ENCODE measurements around the gene SRPK2. TPM values are rescaled to one million over a fixed set of nuclear protein-coding genes. Genes with fewer than 3 reads are reported as not detected.
A peak's percentile ranks its signal among the peaks of the same experiment; 100 is the strongest.

SRPK2 gene
- polyA plus RNA-seq, 1 donor: 26.7 TPM

DNA sequence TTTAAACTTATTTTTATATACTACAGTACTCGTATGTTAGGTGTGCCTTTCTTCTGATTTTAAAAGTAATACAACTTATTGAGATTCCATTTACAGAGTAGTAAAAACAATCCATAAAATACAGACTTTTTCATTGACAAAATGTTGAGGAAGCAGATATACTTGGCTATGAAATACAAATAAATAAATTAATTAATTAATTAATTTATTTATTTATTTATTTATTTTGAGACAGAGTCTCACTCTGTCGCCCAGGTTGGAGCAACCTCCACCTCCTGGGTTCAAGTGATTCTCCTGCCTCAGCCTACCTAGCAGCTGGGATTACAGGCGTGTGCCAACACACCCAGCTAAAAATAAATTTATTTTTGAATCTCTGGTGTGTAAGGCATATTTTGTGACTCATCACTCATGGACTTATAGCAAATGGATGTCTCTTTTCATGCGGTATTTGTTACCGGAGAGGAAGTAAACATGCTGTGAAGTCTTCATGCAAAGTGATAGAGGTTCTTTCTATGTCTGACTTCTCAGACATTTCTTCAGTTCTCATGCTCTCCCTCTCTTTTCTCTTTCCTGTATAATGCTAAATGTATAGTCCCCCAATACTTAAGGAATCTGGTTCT, 20.2 kb upstream of the SRPK2 start:
- no peaks in the 10 kb centered on the region for H3K4me1 ChIP-seq (ENCODE audit: control insufficient read depth, insufficient read depth, low read length)
- no peak for DNase-seq
- peaks cover 3% of the 10 kb centered on the region for H3K9me3 ChIP-seq (ENCODE audit: control insufficient read depth, low read depth, low read length)
- H3K4me3 ChIP-seq (ENCODE audit: low read length): no peak overlapping the region
- H3K27me3 ChIP-seq (ENCODE audit: control insufficient read depth, insufficient read depth, low read length): no peaks in the 10 kb centered on the region
- H3K36me3 ChIP-seq (ENCODE audit: control insufficient read depth, insufficient read depth, low read length): no peaks in the 10 kb centered on the region
- 100% methylated on average over 4 of the region's 5 CpGs for WGBS (ENCODE audit: insufficient coverage, low lambda C conversion rate)
- no peak overlapping the region for H3K27ac ChIP-seq (ENCODE audit: low read length)

- Histone ChIP-seq H3K4me3 (ENCODE audit: low read length) (no peak overlapping the region), H3K36me3 (ENCODE audit: control insufficient read depth, insufficient read depth, low read length) (no peaks in the 10 kb centered on the region), H3K27ac (ENCODE audit: low read length) (no peak overlapping the region), H3K9me3 (ENCODE audit: control insufficient read depth, low read depth, low read length) (no peaks in the 10 kb centered on the region), H3K4me1 (ENCODE audit: control insufficient read depth, insufficient read depth, low read length) (no peaks in the 10 kb centered on the region), H3K27me3 (ENCODE audit: control insufficient read depth, insufficient read depth, low read length) (no peaks in the 10 kb centered on the region)
- DNase-seq: no peak
- WGBS (ENCODE audit: insufficient coverage, low lambda C conversion rate): 91% methylated on average over 3 of the region's 6 CpGs
Observed at GRCh38 chr7:105403128-105403527, 14.4 kb upstream of the SRPK2 start.

DNA sequence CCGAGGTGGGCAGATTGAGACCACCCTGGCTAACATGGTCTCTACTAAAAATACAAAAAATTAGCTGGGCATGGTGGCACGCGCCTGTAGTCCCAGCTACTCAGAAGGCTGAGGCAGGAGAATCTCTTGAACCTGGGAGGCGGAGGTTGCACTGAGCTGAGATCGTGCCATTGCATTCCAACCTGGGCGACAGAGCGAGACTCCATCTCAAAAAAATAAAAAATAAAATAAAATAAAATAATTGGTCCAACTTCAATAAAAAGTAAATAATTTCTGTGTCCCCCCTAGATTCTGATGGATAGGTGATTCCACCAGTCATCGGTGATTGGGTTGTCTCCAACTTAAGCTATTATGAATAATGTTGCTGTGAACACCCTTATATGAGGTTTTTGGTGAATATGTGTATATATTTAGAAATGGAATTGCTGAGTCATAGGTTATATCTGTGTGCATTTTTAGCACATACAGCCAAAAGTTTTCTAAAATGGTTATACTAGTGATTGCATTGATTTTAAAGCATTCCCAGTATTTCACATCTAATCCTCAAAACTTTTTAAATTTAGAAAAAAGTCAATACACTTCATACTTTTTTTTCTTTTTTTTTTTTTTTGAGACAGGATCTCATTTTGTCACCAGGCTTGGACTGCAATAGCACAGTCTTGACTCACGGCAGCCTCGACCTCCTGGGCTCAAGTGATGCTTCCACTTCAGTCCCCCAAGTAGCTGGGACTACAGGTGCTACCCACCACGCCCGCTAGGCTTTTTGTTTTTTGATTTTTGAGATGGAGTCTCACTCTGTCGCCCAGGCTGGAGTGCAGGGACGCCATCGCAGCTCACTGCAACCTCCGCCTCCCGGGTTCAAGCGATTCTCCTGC, 13.7 kb upstream of the SRPK2 start:
- Histone ChIP-seq H3K4me3 (ENCODE audit: low read length) (no peak overlapping the region), H3K27ac (ENCODE audit: low read length) (no peak overlapping the region), H3K27me3 (ENCODE audit: control insufficient read depth, insufficient read depth, low read length) (no peaks in the 10 kb centered on the region), H3K36me3 (ENCODE audit: control insufficient read depth, insufficient read depth, low read length) (no peaks in the 10 kb centered on the region), H3K9me3 (ENCODE audit: control insufficient read depth, low read depth, low read length) (no peaks in the 10 kb centered on the region), H3K4me1 (ENCODE audit: control insufficient read depth, insufficient read depth, low read length) (no peaks in the 10 kb centered on the region)
- no CpG with 5 or more reads among the region's 18 CpGs for WGBS (ENCODE audit: insufficient coverage, low lambda C conversion rate)
- no peak for DNase-seq

DNA sequence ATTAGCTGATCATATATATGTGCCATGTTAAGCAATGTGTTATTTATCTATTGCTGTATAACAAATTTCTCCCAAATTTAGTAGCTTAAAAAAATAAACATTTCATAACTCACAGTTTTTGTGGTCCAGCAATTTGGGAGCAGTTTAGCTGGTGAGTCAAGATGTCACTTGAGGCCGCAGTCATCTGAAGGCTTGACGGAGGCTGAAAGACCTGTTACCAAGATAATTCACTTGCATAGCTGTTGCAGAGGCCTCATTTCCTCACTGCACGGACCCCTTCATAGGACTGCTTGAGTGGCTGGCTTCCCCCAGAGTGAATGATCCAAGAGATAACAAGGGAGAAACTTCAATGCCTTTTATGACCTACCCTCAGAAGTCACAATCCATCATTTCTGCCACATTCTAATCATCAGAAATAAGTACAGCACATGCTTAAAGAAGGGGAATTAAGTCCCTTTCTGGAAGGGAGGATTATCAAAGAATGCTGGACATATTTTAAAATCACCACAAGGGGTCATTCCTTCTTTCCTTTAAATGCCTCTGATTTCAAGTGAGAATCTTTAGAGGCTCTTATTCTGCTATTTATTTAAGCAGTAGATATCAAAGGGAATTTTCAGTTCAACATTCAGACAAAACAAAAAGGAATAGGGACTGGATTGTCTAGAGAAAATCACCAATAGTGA, 10.5 kb upstream of the SRPK2 start:
- WGBS (ENCODE audit: insufficient coverage, low lambda C conversion rate): no CpG with 5 or more reads among the region's 3 CpGs
- DNase-seq: no peak
- H3K36me3 ChIP-seq (ENCODE audit: control insufficient read depth, insufficient read depth, low read length): no peaks in the 10 kb centered on the region
- H3K9me3 ChIP-seq (ENCODE audit: control insufficient read depth, low read depth, low read length): no peaks in the 10 kb centered on the region
- no peaks in the 10 kb centered on the region for H3K4me1 ChIP-seq (ENCODE audit: control insufficient read depth, insufficient read depth, low read length)
- no peak overlapping the region for H3K27ac ChIP-seq (ENCODE audit: low read length)
- no peaks in the 10 kb centered on the region for H3K27me3 ChIP-seq (ENCODE audit: control insufficient read depth, insufficient read depth, low read length)
- H3K4me3 ChIP-seq (ENCODE audit: low read length): no peak overlapping the region

DNA sequence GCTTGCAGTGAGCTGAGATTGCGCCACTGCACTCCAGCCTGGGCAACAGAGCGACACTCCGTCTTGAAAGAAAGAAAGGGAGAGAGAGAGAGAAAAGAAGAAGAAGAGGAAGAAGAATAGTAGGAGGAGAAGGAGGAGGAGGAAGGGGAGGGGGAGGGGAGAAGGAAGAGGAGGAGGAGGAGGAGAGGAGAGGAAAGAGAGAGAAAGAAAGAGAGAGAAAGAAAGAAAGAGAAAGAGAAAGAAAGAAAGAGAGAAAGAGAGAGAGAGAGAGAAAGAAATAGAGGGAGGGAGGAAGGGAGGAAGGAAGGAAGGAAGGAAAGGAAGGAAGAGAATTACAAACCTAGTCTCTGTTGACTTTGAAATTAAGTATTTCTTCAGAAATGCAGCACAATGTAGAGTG, 7.8 kb upstream of the SRPK2 start:
- 50% methylated on average over 3 of the region's 3 CpGs for WGBS (ENCODE audit: insufficient coverage, low lambda C conversion rate)
- H3K4me1 ChIP-seq (ENCODE audit: control insufficient read depth, insufficient read depth, low read length): no peaks in the 10 kb centered on the region
- H3K36me3 ChIP-seq (ENCODE audit: control insufficient read depth, insufficient read depth, low read length): no peaks in the 10 kb centered on the region
- no peak overlapping the region for H3K4me3 ChIP-seq (ENCODE audit: low read length)
- no peak for DNase-seq
- no peak overlapping the region for H3K27ac ChIP-seq (ENCODE audit: low read length)
- no peaks in the 10 kb centered on the region for H3K27me3 ChIP-seq (ENCODE audit: control insufficient read depth, insufficient read depth, low read length)
- no peaks in the 10 kb centered on the region for H3K9me3 ChIP-seq (ENCODE audit: control insufficient read depth, low read depth, low read length)

GRCh38 chr7:105391429-105391828, 2.7 kb upstream of the SRPK2 start:
- no peak overlapping the region for H3K4me3 ChIP-seq (ENCODE audit: low read length)
- no CpG with 5 or more reads among the region's 5 CpGs for WGBS (ENCODE audit: insufficient coverage, low lambda C conversion rate)
- no peaks in the 10 kb centered on the region for H3K9me3 ChIP-seq (ENCODE audit: control insufficient read depth, low read depth, low read length)

GRCh38 chr7:105389889-105390288, 1.2 kb upstream of the SRPK2 start:
- H3K4me1 ChIP-seq (ENCODE audit: control insufficient read depth, insufficient read depth, low read length): no peaks in the 10 kb centered on the region
- H3K27me3 ChIP-seq (ENCODE audit: control insufficient read depth, insufficient read depth, low read length): no peaks in the 10 kb centered on the region
- no peak overlapping the region for H3K27ac ChIP-seq (ENCODE audit: low read length)
- H3K36me3 ChIP-seq (ENCODE audit: control insufficient read depth, insufficient read depth, low read length): no peaks in the 10 kb centered on the region
- WGBS (ENCODE audit: insufficient coverage, low lambda C conversion rate): no CpG with 5 or more reads among the region's 1 CpG
- H3K4me3 ChIP-seq (ENCODE audit: low read length): no peak overlapping the region
- no peaks in the 10 kb centered on the region for H3K9me3 ChIP-seq (ENCODE audit: control insufficient read depth, low read depth, low read length)
- DNase-seq: no peak

More at GRCh38 chr7:105391429-105391828, 2.7 kb upstream of the SRPK2 start:
- no peak for DNase-seq
- Histone ChIP-seq H3K27ac (ENCODE audit: low read length) (no peak overlapping the region), H3K27me3 (ENCODE audit: control insufficient read depth, insufficient read depth, low read length) (no peaks in the 10 kb centered on the region), H3K36me3 (ENCODE audit: control insufficient read depth, insufficient read depth, low read length) (no peaks in the 10 kb centered on the region), H3K4me1 (ENCODE audit: control insufficient read depth, insufficient read depth, low read length) (no peaks in the 10 kb centered on the region)

DNA sequence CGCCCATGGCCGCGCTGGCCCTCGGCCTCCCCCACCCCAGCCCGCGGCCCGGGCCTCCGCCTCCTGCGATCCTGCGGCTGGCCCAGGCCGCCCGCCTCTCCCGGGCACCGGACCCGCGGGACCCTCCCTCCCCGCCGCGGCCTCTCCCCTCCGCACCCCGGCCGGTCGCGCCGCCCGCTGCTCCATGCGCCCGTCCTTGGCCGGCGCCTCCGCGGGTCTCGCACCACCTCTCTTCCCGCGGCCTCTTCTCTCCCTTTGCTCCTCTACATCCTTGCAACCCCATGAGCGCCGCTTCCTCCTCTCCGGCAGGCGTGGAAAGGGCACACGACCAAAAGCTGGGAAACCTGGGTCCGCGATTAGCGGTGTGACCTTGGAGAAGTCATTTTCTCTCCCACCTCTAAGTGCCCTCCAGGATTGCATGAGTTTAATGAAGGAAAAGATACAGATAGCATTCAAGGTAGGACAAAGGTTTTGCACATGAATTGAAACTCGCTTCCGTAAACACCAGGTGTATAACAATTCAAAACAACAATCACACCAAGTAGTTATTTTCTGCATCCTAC, 448 bp upstream of the SRPK2 start:
- H3K9me3 ChIP-seq (ENCODE audit: control insufficient read depth, low read depth, low read length): no peaks in the 10 kb centered on the region
- H3K4me1 ChIP-seq (ENCODE audit: control insufficient read depth, insufficient read depth, low read length): no peaks in the 10 kb centered on the region
- peak; percentile 39 to 77 for DNase-seq
- peak overlapping the region; percentile 42 for H3K4me3 ChIP-seq (ENCODE audit: low read length)
- no CpG with 5 or more reads among the region's 45 CpGs for WGBS (ENCODE audit: insufficient coverage, low lambda C conversion rate)
- H3K27me3 ChIP-seq (ENCODE audit: control insufficient read depth, insufficient read depth, low read length): no peaks in the 10 kb centered on the region
- no peak overlapping the region for H3K27ac ChIP-seq (ENCODE audit: low read length)
- no peaks in the 10 kb centered on the region for H3K36me3 ChIP-seq (ENCODE audit: control insufficient read depth, insufficient read depth, low read length)

GRCh38 chr7:105387508-105388355, 989 bp downstream of the SRPK2 start:
- WGBS (ENCODE audit: insufficient coverage, low lambda C conversion rate): 12% methylated on average over 8 of the region's 76 CpGs
- DNase-seq: peak; percentile 27 to 56
- Histone ChIP-seq H3K9me3 (ENCODE audit: control insufficient read depth, low read depth, low read length) (no peaks in the 10 kb centered on the region), H3K4me3 (ENCODE audit: low read length) (peak overlapping the region; percentile 67), H3K27me3 (ENCODE audit: control insufficient read depth, insufficient read depth, low read length) (no peaks in the 10 kb centered on the region), H3K27ac (ENCODE audit: low read length) (no peak overlapping the region), H3K36me3 (ENCODE audit: control insufficient read depth, insufficient read depth, low read length) (no peaks in the 10 kb centered on the region), H3K4me1 (ENCODE audit: control insufficient read depth, insufficient read depth, low read length) (no peaks in the 10 kb centered on the region)
